Fibroblast of lung (primary cell): Measurements from ENCODE around the gene DNAJC11.

Experiments used
- CTCF ChIP-seq, 2 donors: IDR thresholded peaks in 1 of 2; conservative IDR thresholded peaks in 1 of 2; 1 replicate in 1 of 2; 2 replicates in 1 of 2; pipeline ENCODE4 v1.5.1; 2011 to 2012; ENCODE audit warnings: low read length in 2 of 2, control low read depth in 1 of 2, inconsistent platforms in 1 of 2, low read depth in 1 of 2, mild to moderate bottlenecking in 1 of 2
- EZH2 ChIP-seq: IDR thresholded peaks from 2 replicates; pipeline ENCODE4 v1.5.1; 2012; ENCODE audit warnings: low read length, control low read depth, mild to moderate bottlenecking; ENCODE audit errors: missing control alignments

- no peak for TF ChIP-seq CTCF (conservative IDR thresholded peaks at IDR 0.05 in 1 of 2, IDR thresholded peaks at IDR 0.05 in 1 of 2; ENCODE audit: low read depth in 1 of 2, low read length in 2 of 2)
- TF ChIP-seq EZH2: no peak
These were observed 106.5 kb downstream of the DNAJC11 start for GRCh38 chr1:6594977-6595740.
